A673 (cell line): ENCODE results near the gene TLE6.

Experiments
- CTCF ChIP-seq: fragments of 300-800, 200-600 bp; sonication (generic); conservative IDR thresholded peaks from 2 replicates; pipeline ENCODE4 v1.5.1; 2017; ENCODE audit warnings: low read depth, mild to moderate bottlenecking, antibody characterized with exemption, low read length, moderate library complexity, mixed read lengths
- EZH2 ChIP-seq: fragments of 200-600 bp; sonication (generic); IDR thresholded peaks from 2 replicates; pipeline ENCODE4 v1.6.1; 2017; ENCODE audit warnings: borderline replicate concordance, low read depth, mild to moderate bottlenecking, mixed read lengths, antibody characterized with exemption, low read length; ENCODE audit not compliant: poor library complexity, severe bottlenecking

DNA sequence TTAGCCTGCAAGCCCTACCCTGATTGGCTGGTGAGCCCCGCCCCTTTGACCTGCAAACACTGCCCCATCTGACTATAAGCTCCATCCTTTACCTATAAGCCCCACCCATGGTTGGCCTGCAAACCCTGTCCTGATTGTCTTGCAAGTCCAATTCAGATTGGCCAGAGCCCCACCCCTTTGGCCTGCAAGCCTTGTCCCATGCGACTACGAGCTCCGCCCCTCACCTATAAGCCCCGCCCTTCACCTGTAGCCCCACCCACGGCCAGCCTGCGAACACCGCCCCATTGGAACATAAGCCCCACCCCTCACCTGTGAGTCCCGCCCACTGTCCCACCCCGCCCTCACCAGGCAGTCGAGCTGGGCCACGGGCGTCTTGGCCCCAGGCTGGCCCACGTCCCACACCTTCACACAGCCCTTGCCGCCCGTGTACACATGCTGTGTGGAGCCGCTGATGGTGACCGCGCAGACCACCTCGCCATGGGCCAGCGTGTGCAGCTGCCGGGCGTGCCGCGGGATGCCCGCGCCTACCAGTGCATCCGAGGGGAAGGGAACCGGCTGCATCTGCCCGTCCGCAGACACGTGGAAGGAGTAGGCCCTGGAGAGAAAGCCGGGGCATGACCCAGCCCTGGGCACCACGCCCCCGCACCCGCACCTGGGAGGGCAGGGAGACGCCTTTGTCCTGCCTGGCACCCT is 28.9 kb downstream of the TLE6 start:
- TF ChIP-seq EZH2: no peak
- TF ChIP-seq CTCF: no peak
